GM21786 (cell line): ENCODE data around the gene OPRM1.

Experiments
- ATAC-seq: cut with Tn5 transposase; IDR thresholded peaks from one replicate; pipeline ENCODE4 v1.9.1; 2021; ENCODE audit not compliant: unreplicated experiment

Gene OPRM1

GRCh38 chr6:154080461-154081189, 41.6 kb downstream of the OPRM1 start:
- ATAC-seq: no peak

GRCh38 chr6:154086510-154086909, 47.5 kb downstream of the OPRM1 start:
- ATAC-seq: no peak

DNA sequence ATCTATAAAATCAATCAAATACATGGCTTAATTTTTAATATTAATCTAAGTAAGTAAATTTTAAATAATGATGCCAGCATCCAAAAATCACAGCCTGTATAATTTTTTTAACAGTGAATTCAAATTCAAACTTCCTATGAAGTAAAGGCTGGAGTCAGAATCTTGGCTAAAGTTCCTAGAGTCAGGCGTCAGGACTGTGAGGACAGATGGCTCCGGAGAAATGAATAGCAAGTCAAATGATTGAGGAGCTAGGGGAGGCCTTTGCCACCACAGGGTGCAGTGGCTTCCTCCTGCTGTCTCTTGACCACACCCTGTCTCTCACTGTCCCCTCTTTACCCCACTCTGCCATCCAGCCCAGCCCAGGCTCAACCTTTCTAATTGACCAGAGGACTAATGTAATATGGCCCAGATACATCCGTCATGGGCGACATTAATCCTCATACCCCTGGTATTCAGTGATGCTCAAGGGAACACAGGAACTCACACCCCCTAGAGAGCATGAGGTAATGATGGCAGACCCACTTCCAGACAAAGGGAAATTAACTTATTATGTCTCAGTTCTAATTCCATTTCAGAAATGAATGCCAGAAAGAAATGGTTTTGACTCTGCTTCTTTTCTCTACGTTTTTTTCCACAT, 53.4 kb downstream of the OPRM1 start:
- no peak for ATAC-seq

DNA sequence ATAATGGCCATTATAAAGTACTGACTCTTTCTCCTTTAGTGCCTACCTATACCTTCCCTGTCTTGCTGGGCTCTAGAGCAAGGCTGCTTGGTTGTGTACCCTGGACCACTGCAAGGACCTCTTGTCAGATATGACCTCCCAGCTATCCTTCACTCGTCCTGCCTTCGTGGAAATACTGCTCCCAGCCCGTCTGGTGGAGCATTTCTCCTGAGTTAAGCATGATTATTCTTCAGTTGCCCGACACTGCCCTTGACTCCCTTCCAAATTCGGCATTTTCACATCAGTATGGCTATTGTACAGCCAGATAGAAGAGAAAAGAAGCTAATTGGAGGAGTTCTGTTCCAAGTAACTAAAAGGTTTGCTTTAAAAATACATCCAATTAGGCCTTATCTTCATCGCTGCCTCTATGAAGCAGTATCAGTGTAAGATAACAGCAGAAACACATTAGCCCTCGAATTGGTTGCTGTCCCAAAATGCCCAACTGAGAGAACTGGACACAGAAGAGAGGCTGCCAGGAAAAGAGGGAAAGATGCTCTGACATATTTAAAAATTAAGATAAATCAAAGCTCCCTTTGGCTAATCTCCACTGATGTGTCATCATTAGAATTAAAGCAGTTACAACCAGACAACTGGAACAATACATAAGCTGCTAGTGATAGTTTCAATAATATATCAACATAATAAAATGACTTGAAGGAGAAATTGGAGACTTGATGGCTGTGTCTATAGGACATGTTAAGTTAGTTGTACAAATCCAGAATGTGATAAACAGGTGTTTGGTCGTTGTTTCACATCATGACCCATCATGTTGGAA, 54.4 kb downstream of the OPRM1 start:
- ATAC-seq: no peak

DNA sequence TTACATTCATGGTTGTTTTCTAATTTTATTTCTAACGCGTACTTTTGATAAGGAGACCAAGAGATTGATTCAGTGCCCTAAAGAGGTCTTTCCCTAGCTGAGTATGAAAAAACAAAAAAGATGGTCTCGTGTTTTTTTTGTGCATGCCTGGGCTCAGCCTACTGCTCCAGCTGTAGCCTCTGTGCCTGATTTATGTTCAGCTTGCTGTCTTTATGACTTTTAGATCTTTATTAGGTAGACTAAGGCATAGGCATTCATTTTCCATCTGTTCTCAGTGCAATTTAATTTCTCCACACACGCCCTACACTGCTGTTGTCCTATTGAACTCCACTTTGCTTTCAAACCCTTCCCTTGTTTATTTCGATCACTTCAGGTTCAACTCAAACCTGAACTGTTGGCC, 56.5 kb downstream of the OPRM1 start:
- ATAC-seq: no peak

DNA sequence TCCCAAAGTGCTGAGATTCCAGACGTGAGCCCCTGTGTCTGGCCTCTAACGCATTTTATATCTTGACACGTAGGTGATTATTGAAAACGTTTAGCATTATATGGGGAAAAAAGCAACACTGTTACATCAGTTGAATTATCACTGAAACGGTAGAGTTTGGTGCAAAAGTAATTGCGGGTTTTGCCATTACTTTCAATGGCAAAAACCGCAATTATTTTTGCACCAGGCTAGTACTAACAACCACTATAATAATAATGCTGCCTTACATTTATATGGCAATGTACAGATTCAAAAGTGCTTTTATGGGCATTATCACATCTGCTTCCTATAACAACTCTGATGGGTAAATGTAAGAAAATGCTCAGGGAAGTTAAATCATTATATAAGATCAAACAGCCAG, 57.3 kb downstream of the OPRM1 start:
- ATAC-seq: no peak

GRCh38 chr6:154096834-154097233, 57.8 kb downstream of the OPRM1 start:
- ATAC-seq: no peak

DNA sequence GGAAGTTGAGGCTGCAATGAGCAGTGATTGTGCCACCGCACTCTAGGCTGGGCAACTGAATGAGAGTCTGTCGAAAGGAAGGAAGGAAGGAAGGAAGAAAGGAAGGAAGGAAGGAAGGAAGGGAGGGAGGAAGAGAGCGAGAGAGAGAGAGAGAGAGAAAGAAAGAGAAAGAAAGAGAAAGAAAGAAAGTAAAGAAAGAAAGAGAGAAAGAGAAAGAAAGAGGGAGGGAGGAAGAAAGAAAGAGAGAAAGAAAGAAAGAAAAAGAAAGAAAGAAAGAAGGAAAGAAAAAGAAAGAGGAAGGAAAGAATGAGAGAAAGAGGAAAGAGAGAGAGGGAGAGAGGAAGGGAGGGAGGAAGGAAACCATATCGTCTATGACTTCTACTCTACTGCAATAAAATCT, 60.2 kb downstream of the OPRM1 start:
- ATAC-seq: no peak

GRCh38 chr6:154106251-154106650, 67.2 kb downstream of the OPRM1 start:
- ATAC-seq: no peak

- ATAC-seq: no peak
Measured at GRCh38 chr6:154111025-154111424, 72.0 kb downstream of the OPRM1 start.

GRCh38 chr6:154112181-154112809, 73.3 kb downstream of the OPRM1 start:
- no peak for ATAC-seq

DNA sequence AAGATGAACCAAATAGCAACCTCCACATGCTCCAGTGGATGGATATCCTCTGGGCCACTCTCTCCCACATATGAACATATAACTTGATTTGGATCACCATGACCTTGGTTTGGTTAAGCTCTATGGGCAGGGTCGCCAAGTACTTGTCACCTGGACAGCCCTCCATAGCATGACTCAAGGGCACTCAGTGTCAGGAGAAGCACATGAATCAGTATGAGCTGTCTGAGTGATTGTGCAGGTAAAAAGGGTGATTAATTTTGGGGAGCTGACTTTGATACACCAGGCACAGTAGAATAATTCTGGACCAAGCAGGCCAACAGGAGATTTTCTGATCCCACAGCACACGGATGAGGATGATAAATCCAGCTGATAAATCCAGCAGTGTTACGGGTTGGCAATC, 74.4 kb downstream of the OPRM1 start:
- ATAC-seq: no peak

DNA sequence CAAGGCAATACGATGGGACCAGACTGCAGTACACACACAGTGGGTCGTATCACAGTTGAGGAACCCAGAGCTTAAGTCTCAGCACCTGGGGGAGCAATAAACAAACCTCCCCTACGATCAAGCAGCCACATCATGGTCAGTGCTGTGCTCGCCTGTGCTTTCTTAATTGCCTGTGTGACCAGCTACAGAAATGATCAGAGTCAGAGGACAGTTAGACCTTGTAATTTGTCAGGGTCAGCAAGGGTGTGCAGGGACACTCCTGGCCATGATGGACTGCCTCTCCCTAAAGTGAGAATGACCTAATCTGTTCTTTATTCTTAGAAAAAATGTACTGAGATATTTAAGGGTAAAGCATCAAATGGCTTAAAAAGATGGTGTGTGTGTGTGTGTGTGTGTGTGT, 78.4 kb downstream of the OPRM1 start:
- no peak for ATAC-seq

- ATAC-seq: no peak
Measured at GRCh38 chr6:154122195-154122925, 83.3 kb downstream of the OPRM1 start.

DNA sequence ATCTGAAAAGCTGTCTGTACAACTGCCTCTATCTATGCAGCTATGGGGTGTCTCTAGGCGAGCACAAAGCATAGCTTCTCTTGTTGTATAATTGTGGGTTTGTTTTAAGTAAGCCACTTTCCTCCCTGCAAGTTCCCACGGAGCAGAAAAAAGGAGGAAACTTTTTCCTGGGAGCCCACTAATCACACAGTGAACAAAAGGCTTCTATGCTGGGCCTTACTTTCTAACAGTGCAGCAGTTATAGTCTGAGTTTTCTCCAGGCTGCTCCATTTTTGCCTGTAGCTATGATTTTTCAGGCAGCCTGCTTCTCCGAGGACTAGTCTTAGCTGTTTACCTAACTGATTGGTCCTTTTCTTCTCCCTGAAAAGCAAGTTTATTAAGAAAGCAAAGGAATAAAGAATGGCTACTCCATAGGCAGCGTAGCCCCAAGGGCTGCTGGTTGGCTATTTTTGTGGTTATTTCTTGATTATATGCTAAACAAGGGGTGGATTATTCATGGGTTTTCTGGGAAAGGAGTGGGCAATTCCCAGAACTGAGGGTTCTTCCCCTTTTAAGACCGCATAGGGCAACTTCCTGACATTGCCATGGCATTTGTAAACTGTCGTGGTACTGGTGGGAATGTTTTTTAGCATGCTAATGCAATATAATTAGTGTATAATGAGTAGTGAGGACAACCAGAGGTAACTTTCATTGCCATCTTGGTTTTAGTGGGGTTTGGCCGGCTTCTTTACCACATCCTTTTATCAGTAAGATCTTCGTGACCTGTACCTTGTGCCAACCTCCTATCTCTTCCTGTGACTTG, 84.3 kb downstream of the OPRM1 start:
- ATAC-seq: no peak

GRCh38 chr6:154125421-154125820, 86.4 kb downstream of the OPRM1 start:
- ATAC-seq: no peak

DNA sequence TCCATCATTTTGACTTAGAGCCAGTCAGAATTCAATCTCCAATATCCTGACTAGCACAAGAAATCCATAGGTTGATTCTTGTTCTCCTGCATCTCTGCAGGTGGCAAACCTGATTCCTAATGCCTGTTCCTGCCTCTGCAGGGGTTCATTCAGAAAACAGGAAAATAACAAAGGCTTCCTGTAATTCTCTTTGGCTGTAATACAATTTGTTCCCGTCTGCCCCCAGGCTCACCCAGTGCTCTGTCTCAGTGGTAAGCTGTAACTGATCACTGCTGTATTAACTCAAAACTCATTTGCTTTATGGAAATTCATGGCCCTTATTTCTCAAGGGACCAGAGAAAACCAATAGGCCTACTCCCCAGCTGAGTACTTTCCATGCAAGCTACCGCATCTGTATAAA, 88.6 kb downstream of the OPRM1 start:
- no peak for ATAC-seq

GRCh38 chr6:154134471-154135147, 95.6 kb downstream of the OPRM1 start:
- ATAC-seq: no peak

DNA sequence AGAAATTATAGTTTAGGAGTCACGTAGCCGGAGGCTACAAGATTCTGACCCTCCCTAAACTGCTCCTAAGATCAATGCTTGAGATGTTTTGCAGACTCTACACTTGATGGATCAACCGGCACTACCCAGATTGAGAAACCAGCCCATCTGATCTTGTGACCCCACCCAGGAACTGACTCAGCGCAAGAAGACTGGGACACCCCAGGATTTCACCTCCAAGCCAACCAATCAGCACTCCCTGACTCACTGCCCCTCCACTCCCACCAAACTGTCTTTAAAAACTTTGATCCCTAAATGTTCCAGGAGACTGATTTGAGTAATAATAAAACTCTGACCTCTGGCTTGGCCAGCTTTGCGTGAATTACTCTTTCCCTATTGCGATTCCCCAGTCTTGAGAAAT, 99.8 kb downstream of the OPRM1 start:
- no peak for ATAC-seq

- no peak for ATAC-seq
Measured at GRCh38 chr6:154139892-154140291, 100.9 kb downstream of the OPRM1 start.
